ENCODE data around the gene ST7.

DNA sequence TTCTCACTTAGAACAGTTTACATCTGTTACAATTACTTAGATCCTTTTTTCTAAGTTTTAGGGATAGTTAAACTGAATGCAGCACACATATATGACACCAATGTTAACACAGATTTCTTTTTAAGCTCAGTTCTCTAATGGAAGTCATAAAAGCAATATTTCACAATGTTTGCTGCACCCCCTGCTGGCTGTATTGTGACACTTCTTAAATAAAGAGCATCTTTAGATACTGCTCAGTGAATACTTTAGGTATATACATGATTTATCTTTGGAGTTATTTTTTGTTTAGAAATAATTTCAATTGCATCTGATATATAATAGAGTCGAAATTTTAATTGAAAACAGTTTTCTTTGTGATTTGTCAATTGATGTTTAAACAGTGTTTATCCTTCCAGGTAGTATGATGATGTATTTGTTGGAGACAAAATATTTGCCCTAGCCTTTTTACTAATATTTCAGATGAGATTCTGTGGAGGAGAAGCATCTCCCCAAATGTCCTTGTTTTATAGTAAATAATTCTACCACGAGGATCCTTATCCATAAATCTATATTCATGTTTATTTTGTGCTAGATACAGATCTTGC is 174.4 kb downstream of the ST7 start:
- no peak for TF ChIP-seq NFRKB (IDR thresholded peaks at IDR 0.05)
- no peak for TF ChIP-seq PKNOX1 (IDR thresholded peaks at IDR 0.05)
- TF ChIP-seq CTBP1 (IDR thresholded peaks at IDR 0.05; ENCODE audit: borderline replicate concordance), result no peak
- TF ChIP-seq FOXK2 (IDR thresholded peaks at IDR 0.05), result no peak
- no peak for TF ChIP-seq FOXM1 (IDR thresholded peaks at IDR 0.05; ENCODE audit: borderline replicate concordance)
- no peak for TF ChIP-seq SP1 (IDR thresholded peaks at IDR 0.05)
- no peak for TF ChIP-seq ZNF384 (IDR thresholded peaks at IDR 0.05)
- TF ChIP-seq TARDBP (IDR thresholded peaks at IDR 0.05), result no peak
- TF ChIP-seq HDGF (IDR thresholded peaks at IDR 0.05; ENCODE audit: borderline replicate concordance), result no peak
- no peak for TF ChIP-seq SUZ12 (IDR thresholded peaks at IDR 0.05)

Data from HEK293T (cell line).